NCI-H774 (cell line): ENCODE results near the gene PRSS56.

Experiments used
- DNase-seq: peaks from one replicate; lab custom pipeline; 2025; lab: John Stamatoyannopoulos, UW

The PRSS56 gene

DNA sequence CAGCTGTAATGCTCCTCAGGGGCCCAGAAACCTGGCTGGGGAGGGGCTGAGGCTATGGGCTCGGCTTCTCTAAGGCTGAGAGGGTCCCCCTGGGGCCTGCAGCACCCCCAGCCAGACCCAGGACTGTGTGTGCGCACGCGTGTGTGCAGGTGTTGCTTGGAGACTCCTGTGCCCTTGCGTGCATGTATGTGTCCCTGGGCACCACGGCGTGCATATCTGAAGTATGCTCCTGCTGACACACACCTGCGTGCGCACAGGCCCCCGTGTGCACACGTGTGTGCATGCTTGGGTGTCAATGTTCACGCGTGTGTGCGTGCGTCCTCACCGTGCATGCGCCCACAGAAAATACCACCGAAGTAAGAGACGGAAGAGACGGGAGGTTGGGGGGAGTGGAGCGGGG, 17.7 kb upstream of the PRSS56 start:
- no peak for DNase-seq

- DNase-seq: peak; percentile 15
Observed at GRCh38 chr2:232502911-232503808, 17.0 kb upstream of the PRSS56 start.

GRCh38 chr2:232503809-232504323, 16.3 kb upstream of the PRSS56 start:
- no peak for DNase-seq

DNA sequence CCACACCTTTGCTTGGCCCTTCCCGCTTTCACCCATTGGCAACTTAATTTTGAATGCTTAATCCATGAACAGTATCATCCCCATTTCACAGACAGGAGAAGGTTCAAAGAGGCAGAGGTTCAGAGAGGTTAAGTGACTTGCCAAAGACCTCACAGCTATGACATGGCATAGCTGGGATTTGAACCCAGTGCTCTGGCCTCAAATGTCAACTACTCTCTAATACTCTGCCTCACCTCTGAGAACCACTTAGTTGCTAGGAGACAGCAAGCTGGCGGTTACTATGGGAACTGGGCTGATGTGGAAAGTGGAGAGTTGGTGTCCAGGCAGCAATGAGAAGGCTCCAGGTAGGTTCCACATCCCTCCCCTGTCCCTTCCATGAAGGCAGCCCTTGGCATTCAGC, 15.8 kb upstream of the PRSS56 start:
- DNase-seq: no peak

- DNase-seq: no peak
Observed at GRCh38 chr2:232505856-232506255, 14.3 kb upstream of the PRSS56 start.

- DNase-seq: no peak
Observed at GRCh38 chr2:232506709-232507108, 13.5 kb upstream of the PRSS56 start.

GRCh38 chr2:232508251-232508650, 11.9 kb upstream of the PRSS56 start:
- no peak for DNase-seq

DNA sequence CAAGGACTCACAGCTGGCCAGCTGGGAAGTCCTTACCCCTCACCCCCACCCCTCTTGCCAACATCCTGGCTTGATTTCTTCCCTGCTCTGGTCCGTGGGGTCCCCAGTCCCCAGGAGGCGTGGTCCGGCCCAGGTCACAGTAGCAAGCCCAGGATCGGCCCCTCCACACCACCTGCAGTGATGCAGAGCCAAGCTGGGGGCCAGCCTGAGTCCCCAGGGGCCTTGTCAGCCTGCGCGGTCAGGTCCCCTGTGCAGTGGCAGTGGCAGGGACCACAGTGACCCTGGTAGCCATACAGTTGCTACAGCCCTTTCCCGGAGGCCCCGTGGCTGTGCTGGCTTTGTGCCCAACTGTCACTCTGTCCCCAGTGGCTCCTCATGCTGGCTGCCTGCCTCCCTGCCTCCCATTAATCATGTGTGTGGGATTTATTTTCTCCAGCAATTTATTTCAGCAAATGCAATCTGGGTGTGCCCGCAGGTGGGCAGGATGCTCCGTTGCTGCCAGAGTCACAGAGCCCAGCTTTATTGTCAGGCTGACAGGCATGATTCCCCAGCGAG, 8.8 kb upstream of the PRSS56 start:
- DNase-seq: no peak

GRCh38 chr2:232512602-232513001, 7.6 kb upstream of the PRSS56 start:
- no peak for DNase-seq

DNA sequence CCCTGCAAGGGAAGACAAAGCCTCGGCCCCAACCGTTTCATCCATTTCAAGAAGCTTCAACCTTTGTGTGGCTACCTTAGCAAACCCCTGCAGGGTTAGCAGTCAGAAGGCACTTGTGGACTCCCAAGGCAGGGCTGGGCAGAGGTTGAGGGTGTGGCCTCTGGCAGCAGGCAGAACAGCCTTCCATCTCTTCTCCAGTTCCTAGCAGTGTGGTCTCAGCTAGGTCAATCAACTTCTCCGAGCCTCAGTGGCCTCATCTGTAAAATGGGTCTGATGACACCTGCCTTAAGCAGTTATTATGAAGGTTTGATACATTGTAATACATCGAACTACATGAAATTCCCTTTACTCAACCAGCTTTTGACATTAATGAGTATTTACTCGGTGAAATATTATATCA, 6.8 kb upstream of the PRSS56 start:
- no peak for DNase-seq

DNA sequence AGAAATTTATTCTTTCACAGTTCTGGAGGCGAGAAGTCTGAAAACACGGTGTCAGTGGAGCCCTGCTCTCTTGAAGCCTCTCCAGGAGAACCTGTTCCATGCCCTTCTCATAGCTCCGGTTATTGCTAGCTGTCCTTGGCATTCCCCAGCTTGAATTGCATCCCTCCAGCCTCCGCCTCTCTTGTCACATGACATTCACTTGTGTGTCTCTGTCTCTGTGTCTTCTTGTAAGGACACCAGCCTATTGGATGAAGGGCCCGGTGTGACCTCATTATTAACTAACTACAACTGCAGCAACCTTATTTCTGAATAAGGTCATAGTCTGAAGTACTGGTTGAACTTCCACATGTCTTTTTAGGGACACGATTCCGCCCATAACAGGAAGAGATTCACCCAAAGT, 4.5 kb upstream of the PRSS56 start:
- DNase-seq: no peak

DNA sequence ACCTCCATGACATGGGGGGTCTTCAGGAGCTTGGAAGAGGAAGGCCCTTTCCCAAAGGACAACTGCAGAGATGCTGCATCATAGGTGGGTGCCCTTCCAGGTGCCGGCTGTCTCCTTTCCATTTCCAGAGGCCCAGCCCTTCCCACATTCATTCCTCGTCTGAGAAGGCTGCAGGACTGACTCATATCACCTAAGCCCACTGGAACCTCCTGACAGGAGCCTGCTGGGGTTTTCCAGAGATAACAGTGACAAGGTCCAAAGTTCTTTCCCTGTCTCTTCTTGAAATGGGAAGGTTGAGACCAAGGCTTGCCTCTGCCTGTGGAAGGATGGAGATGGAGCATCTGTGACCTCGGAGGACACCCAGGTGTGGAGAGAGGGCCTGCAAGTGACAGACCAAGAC, 3.6 kb upstream of the PRSS56 start:
- DNase-seq: no peak

- no peak for DNase-seq
Observed at GRCh38 chr2:232518844-232519243, 1.3 kb upstream of the PRSS56 start.

- no peak for DNase-seq
Observed at GRCh38 chr2:232520489-232520888, 301 bp downstream of the PRSS56 start.

DNA sequence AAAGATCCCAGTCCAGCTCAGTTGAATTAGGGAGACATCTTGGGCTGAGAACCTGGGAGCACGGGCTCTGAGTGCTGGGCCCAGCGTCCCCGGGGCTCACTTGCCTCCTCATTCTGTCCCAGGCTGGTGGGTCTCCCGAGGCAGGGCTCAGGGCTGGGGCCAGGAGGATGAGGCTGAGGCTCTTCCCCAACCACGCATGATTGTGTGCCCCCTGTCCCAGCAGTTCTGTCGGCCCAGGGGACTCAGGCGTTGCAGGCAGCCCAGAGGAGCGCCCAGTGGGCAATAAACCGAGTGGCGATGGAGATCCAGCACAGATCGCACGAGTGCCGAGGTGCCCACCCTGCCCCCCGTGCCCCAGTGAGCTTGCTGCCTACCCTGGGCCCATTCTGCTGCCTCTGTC, 910 bp downstream of the PRSS56 start:
- no peak for DNase-seq

- DNase-seq: no peak
Observed at GRCh38 chr2:232521959-232522622, 1.9 kb downstream of the PRSS56 start.

- DNase-seq: no peak
Observed at GRCh38 chr2:232522623-232523401, 2.6 kb downstream of the PRSS56 start.

- DNase-seq: no peak
Observed at GRCh38 chr2:232523402-232523681, 3.2 kb downstream of the PRSS56 start.

DNA sequence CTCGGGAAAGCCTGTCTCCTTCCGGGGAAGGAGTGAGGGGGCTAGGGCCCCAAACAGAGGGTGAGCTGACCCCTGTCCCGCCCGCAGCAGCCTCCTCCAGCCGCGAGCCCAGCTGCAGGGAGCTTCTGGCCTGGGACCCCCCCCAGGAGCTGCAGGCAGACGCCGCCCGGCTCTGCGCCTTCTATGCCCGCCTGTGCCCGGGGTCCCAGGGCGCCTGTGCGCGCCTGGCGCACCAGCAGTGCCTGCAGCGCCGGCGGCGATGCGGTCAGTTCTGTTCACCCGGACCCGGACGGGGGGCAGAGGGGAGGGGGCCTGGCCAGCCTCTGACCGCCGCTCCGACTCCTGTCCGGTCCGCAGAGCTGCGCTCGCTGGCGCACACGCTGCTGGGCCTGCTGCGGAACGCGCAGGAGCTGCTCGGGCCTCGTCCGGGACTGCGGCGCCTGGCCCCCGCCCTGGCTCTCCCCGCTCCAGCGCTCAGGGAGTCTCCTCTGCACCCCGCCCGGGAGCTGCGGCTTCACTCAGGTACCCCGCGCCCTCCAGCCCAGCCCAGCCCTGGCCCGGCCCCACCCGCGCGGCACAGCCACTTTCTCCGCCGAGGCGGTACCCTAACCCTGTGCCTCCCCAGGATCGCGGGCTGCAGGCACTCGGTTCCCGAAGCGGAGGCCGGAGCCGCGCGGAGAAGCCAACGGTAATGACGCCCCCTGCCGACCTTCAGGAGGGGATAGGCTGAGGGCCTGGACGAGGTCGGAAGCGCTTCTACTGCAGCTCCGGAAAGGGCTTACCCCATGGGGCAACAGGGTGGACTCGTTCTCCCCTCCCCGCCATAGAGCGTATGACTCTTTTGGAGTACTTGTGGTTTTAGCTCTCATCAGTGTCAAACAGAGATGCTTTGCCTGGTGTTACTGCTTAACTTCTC, 3.8 kb downstream of the PRSS56 start:
- DNase-seq: no peak

DNA sequence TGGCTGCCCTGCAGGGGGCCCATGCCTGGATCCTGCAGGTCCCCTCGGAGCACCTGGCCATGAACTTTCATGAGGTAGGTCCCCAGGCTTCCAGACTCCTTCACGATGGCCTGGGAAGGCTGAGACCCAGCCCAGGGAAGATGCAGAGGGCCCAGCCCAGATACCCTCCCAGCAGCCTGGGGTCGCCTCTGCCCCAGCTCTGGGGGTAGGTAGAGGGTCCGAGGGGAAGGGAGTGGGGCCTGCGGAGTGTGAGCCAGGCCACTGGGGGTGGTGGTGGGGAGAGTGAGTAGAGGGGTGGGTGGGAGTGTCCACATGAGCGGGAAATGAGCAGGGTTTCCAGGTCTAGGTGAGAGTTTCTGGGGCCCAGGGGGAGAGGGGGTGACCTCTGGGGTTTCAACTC, 4.6 kb downstream of the PRSS56 start:
- DNase-seq: no peak

DNA sequence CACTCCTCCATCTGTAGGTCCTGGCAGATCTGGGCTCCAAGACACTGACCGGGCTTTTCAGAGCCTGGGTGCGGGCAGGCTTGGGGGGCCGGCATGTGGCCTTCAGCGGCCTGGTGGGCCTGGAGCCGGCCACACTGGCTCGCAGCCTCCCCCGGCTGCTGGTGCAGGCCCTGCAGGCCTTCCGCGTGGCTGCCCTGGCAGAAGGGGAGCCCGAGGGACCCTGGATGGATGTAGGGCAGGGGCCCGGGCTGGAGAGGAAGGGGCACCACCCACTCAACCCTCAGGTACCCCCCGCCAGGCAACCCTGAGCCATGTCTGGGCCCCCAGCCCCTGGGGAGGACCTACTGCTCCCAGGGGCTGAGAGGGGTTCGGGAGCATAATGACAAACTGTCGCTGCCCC, 5.0 kb downstream of the PRSS56 start:
- no peak for DNase-seq
